ENCODE measurements around the gene KCNG4. TPM values are rescaled to one million over a fixed set of nuclear protein-coding genes. Genes with fewer than 3 reads are reported as not detected.

The KCNG4 gene
- total RNA-seq, 2 donors from 2014 or later: not detected

- DNase-seq (ENCODE audit: low spot score): no peak
- no peaks in the 10 kb centered on the region for H3K9me3 ChIP-seq
- TF ChIP-seq CTCF (IDR thresholded peaks at IDR 0.05): no peak
Measured at GRCh38 chr16:84275585-84276151, 35.9 kb upstream of the KCNG4 start.

GRCh38 chr16:84274515-84274914, 34.7 kb upstream of the KCNG4 start:
- no peaks in the 10 kb centered on the region for H3K27me3 ChIP-seq
- no peak for DNase-seq (ENCODE audit: low spot score)
- no peaks in the 10 kb centered on the region for H3K4me1 ChIP-seq
- no peak overlapping the region for H3K4me3 ChIP-seq
- no peaks in the 10 kb centered on the region for H3K9me3 ChIP-seq
- no peak for TF ChIP-seq CTCF (IDR thresholded peaks at IDR 0.05)
- no peaks in the 10 kb centered on the region for H3K36me3 ChIP-seq
- H3K27ac ChIP-seq: no peak overlapping the region

More at GRCh38 chr16:84275585-84276151, 35.9 kb upstream of the KCNG4 start:
- Histone ChIP-seq H3K4me1 (no peaks in the 10 kb centered on the region), H3K4me3 (no peak overlapping the region), H3K36me3 (no peaks in the 10 kb centered on the region), H3K27me3 (no peaks in the 10 kb centered on the region), H3K27ac (no peak overlapping the region)

GRCh38 chr16:84272740-84273320, 33.0 kb upstream of the KCNG4 start:
- Histone ChIP-seq H3K9me3 (no peaks in the 10 kb centered on the region), H3K4me3 (no peak overlapping the region), H3K27me3 (no peaks in the 10 kb centered on the region), H3K4me1 (no peaks in the 10 kb centered on the region), H3K27ac (no peak overlapping the region), H3K36me3 (no peaks in the 10 kb centered on the region)
- no peak for TF ChIP-seq CTCF (IDR thresholded peaks at IDR 0.05)
- no peak for DNase-seq (ENCODE audit: low spot score)

- Histone ChIP-seq H3K36me3 (no peaks in the 10 kb centered on the region), H3K27me3 (no peaks in the 10 kb centered on the region), H3K27ac (no peak overlapping the region), H3K9me3 (no peaks in the 10 kb centered on the region), H3K4me1 (no peaks in the 10 kb centered on the region), H3K4me3 (no peak overlapping the region)
- TF ChIP-seq CTCF (IDR thresholded peaks at IDR 0.05): no peak
- no peak for DNase-seq (ENCODE audit: low spot score)
Measured at GRCh38 chr16:84271866-84272265, 32.1 kb upstream of the KCNG4 start.

GRCh38 chr16:84271037-84271436, 31.2 kb upstream of the KCNG4 start:
- DNase-seq (ENCODE audit: low spot score): no peak
- Histone ChIP-seq H3K9me3 (no peaks in the 10 kb centered on the region), H3K36me3 (no peaks in the 10 kb centered on the region), H3K4me3 (no peak overlapping the region), H3K4me1 (no peaks in the 10 kb centered on the region), H3K27ac (no peak overlapping the region), H3K27me3 (no peaks in the 10 kb centered on the region)
- no peak for TF ChIP-seq CTCF (IDR thresholded peaks at IDR 0.05)

GRCh38 chr16:84270531-84270930, 30.7 kb upstream of the KCNG4 start:
- no peak for DNase-seq (ENCODE audit: low spot score)
- no peaks in the 10 kb centered on the region for H3K27me3 ChIP-seq
- no peaks in the 10 kb centered on the region for H3K9me3 ChIP-seq
- H3K4me1 ChIP-seq: no peaks in the 10 kb centered on the region
- H3K4me3 ChIP-seq: no peak overlapping the region
- TF ChIP-seq CTCF (IDR thresholded peaks at IDR 0.05): no peak
- H3K27ac ChIP-seq: no peak overlapping the region
- no peaks in the 10 kb centered on the region for H3K36me3 ChIP-seq

Measured in right atrium auricular region (tissue), 2 donors.